Measurements from ENCODE around the gene TEX14.

TEX14 gene

DNA sequence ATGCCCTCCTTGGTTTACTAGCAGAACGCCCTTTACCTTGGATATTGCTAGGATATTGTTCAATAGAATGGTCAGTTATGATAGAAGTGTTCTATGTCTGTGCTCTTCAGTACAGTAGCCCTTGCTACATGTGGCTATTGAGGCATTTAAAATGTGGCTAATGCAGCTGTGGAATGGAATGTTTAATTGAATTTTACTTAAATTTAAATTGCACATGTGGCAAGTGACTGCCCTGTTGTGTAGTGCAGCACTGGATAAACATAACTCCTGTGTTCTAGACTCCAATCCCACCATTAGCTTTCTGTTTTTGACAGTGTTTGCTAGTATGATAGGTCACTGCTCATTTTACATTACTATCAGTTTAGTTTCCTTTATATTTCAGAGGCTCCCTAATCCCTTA, 30.4 kb upstream of the TEX14 start:
- no peak overlapping the region for H3K4me3 ChIP-seq (ENCODE audit: low read depth, low read length)
- TF ChIP-seq, protein P1, sequence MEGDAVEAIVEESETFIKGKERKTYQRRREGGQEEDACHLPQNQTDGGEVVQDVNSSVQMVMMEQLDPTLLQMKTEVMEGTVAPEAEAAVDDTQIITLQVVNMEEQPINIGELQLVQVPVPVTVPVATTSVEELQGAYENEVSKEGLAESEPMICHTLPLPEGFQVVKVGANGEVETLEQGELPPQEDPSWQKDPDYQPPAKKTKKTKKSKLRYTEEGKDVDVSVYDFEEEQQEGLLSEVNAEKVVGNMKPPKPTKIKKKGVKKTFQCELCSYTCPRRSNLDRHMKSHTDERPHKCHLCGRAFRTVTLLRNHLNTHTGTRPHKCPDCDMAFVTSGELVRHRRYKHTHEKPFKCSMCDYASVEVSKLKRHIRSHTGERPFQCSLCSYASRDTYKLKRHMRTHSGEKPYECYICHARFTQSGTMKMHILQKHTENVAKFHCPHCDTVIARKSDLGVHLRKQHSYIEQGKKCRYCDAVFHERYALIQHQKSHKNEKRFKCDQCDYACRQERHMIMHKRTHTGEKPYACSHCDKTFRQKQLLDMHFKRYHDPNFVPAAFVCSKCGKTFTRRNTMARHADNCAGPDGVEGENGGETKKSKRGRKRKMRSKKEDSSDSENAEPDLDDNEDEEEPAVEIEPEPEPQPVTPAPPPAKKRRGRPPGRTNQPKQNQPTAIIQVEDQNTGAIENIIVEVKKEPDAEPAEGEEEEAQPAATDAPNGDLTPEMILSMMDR (IDR thresholded peaks at IDR 0.05; ENCODE audit: borderline replicate concordance, insufficient read depth, low read depth, low read length): no peak

DNA sequence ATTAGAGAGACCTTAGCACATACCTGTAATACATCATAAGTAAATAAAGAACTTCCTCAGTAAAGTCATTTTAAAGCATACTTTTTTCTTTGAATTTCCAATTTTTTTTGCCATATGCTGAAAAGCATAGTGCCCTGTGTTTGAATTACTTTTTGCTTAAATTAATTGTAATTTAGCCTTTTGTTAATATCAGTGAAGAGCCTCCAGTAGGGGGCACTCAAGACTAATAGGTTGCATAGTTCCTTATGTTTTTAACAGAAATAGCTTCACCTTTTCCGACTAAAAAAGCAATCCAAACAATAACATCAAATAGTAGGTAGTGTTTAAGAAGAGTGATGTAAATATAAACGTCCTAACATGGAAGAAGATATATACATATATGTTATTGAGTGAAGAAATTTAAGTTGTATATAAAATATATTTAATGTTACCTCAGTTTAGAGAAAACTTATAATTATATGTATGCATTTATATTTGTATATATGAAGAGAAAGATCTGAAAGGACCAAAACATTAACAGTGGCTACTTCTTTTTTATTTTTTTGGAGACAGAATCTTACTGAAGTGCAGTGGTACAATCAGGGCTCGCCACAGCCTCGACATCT, 19.2 kb upstream of the TEX14 start:
- no peak overlapping the region for H3K4me3 ChIP-seq (ENCODE audit: low read depth, low read length)
- TF ChIP-seq, protein P1 (IDR thresholded peaks at IDR 0.05; ENCODE audit: borderline replicate concordance, insufficient read depth, low read depth, low read length): peak; percentile 33; the same call in 1 of the 2 replicates

GRCh38 chr17:58706351-58707140, 14.7 kb upstream of the TEX14 start:
- TF ChIP-seq, protein P1 (IDR thresholded peaks at IDR 0.05; ENCODE audit: borderline replicate concordance, insufficient read depth, low read depth, low read length): no peak
- peak overlapping the region; percentile 28 for H3K4me3 ChIP-seq (ENCODE audit: low read depth, low read length)

GRCh38 chr17:58703916-58704286, 12.1 kb upstream of the TEX14 start:
- TF ChIP-seq, protein P1 (IDR thresholded peaks at IDR 0.05; ENCODE audit: borderline replicate concordance, insufficient read depth, low read depth, low read length): no peak
- no peak overlapping the region for H3K4me3 ChIP-seq (ENCODE audit: low read depth, low read length)

DNA sequence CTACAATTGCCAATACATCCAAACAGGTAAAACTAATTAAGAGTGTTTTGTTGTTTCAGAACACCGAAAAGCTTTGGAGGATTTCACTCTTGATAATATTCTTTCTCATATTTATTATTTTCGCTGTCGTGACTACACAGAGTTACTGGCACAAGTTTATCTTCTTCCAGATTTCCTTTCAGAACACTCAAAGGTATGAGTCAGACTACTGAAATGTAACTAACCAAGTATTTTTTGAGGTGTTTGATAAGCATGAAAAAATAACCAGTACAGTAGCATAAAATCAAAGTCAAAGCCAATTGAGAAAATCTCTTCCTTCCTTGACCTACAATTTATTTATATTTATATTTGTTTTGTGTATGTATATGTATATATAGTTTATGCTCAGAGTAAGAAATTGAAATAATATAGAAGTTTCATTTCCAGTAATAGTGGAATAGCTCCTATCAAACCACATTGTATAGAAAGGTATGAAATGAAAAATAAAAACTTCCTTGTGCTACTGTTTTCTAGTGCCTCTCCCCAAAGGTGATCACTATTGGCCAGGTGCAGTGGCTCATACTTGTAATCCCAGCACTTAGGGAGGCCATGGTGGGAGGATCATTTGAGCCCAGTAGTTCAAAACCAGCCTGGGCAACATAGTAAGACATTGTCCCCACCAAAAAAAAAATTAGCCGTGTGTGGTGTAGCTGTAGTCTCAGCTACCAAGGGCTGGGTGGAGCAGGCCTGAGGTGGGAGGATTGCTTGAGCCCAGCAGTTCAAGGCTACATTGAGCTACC, 11.5 kb upstream of the TEX14 start:
- H3K4me3 ChIP-seq (ENCODE audit: low read depth, low read length): no peak overlapping the region
- TF ChIP-seq, protein P1 (IDR thresholded peaks at IDR 0.05; ENCODE audit: borderline replicate concordance, insufficient read depth, low read depth, low read length): no peak

DNA sequence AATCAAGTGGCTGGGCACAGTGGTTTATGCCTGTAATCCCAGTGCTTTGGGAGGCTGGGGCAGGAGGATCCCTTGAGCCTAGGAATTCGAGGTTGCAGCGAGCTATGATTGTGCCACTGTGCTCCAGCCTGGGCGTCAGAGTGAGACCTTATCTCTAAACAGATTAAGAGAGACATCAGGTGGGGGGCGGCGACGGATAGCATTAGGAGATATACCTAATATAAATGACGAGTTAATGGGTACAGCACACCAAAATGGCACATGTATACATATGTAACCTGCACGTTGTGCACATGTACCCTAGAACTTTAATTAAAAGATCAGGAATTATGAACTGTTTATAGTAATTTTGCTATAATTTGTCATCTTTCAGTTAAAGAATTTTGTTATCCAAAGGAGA, 10.9 kb upstream of the TEX14 start:
- TF ChIP-seq, protein P1 (IDR thresholded peaks at IDR 0.05; ENCODE audit: borderline replicate concordance, insufficient read depth, low read depth, low read length): no peak
- no peak overlapping the region for H3K4me3 ChIP-seq (ENCODE audit: low read depth, low read length)

Data from GM12875 (cell line).